ENCODE measurements around the gene COA3. TPM values are rescaled to one million over a fixed set of nuclear protein-coding genes. Genes with fewer than 3 reads are reported as not detected.

Gene COA3
- total RNA-seq, 1 experiment from 2014 or later = 74.2 TPM

GRCh38 chr17:42791948-42792347, 6.6 kb downstream of the COA3 start:
- no peaks in the 10 kb centered on the region; the same call in 1 of the 2 replicates for H3K27me3 Mint-ChIP-seq (ENCODE audit: low read depth)
- no peak overlapping the region for H3K4me3 Mint-ChIP-seq
- H4K20me1 ChIP-seq (ENCODE audit: control insufficient read depth, insufficient read depth, insufficient read length) = no peaks in the 10 kb centered on the region

More at GRCh38 chr17:42791948-42792347, 6.6 kb downstream of the COA3 start:
- Mint-ChIP-seq H3K36me3 (ENCODE audit: insufficient read depth in 1 of 3, low read depth in 3 of 3) (peaks cover 3 to 19% (median 14%) of the 10 kb centered on the region in 3 experiments; a peak in 5 of 7 replicates), H3K27ac (no peak overlapping the region), H3K4me1 (no peaks in the 10 kb centered on the region), H3K9me3 (no peaks in the 10 kb centered on the region)
- H2BK15ac ChIP-seq (ENCODE audit: low read depth, low read length) = no peak overlapping the region
- no peaks in the 10 kb centered on the region for H3K4me1 ChIP-seq (ENCODE audit: insufficient read depth, low read length)
- H2BK5ac ChIP-seq (ENCODE audit: insufficient read length, low read length) = no peak overlapping the region
- no CpG with 5 or more reads among the region's 2 CpGs for WGBS (ENCODE audit: extremely low coverage, insufficient read length, low lambda C conversion rate)
- no peak overlapping the region for H3T11ph ChIP-seq (ENCODE audit: low read length)
- no peaks in the 10 kb centered on the region for H3K27me3 ChIP-seq (ENCODE audit: insufficient read depth, low read length)
- no peak overlapping the region for H2BK12ac ChIP-seq (ENCODE audit: insufficient read length, low read depth, low read length)
- no peaks in the 10 kb centered on the region for H3K79me1 ChIP-seq (ENCODE audit: insufficient read depth, low read depth, low read length, poor library complexity, severe bottlenecking)
- no peak overlapping the region for H2BK20ac ChIP-seq (ENCODE audit: low read depth, low read length, poor library complexity, severe bottlenecking)
- no peak overlapping the region for H3K18ac ChIP-seq (ENCODE audit: insufficient read length, low read depth, low read length)
- H3K14ac ChIP-seq (ENCODE audit: insufficient read depth, low read length) = no peak overlapping the region
- no peak overlapping the region for H3K23ac ChIP-seq (ENCODE audit: insufficient read length, low read depth, low read length)
- H2AK5ac ChIP-seq (ENCODE audit: insufficient read length, low read length) = no peak overlapping the region
- no peaks in the 10 kb centered on the region for H3K9me3 ChIP-seq (ENCODE audit: control insufficient read depth, low read depth, low read length)
- H4K91ac ChIP-seq (ENCODE audit: insufficient read length, low read depth, low read length) = no peak overlapping the region
- no peak for DNase-seq
- H3K27ac ChIP-seq (ENCODE audit: insufficient read length, low read depth, low read length) = no peak overlapping the region
- no peak overlapping the region for H3K9ac ChIP-seq (ENCODE audit: extremely low read depth, insufficient read length, low read length)
- H4K8ac ChIP-seq (replicated peaks; ENCODE audit: insufficient read length, low read depth, low read length) = no peak overlapping the region
- no peak overlapping the region for H2AFZ ChIP-seq (ENCODE audit: low read length)
- no peaks in the 10 kb centered on the region for H3K23me2 ChIP-seq (ENCODE audit: insufficient read length, low read depth, low read length, poor library complexity, severe bottlenecking)
- H3K4ac ChIP-seq (ENCODE audit: low read depth, low read length) = no peak overlapping the region
- no peak overlapping the region for H3K56ac ChIP-seq (ENCODE audit: insufficient read length, low read depth, low read length)
- no peak overlapping the region for H2BK120ac ChIP-seq (ENCODE audit: low read depth, low read length, poor library complexity, severe bottlenecking)
- no peak for TF ChIP-seq CTCF (conservative IDR thresholded peaks at IDR 0.05)
- no peak overlapping the region for H4K5ac ChIP-seq (ENCODE audit: insufficient read length, low read depth, low read length)
- H3K79me2 ChIP-seq (ENCODE audit: insufficient read depth, low read length) = no peaks in the 10 kb centered on the region
- no peak overlapping the region for H3K4me2 ChIP-seq (ENCODE audit: insufficient read depth, insufficient read length, low read length)

Measured in H9 (cell line).